ENCODE data around the gene CACNA1F. TPM values are rescaled to one million over a fixed set of nuclear protein-coding genes. Genes with fewer than 3 reads are reported as not detected.

Gene CACNA1F
- total RNA-seq, 1 experiment from 2014 or later = not detected

GRCh38 chrX:49212861-49213260 is 20.3 kb downstream of the CACNA1F start:
- TF ChIP-seq, protein P1, sequence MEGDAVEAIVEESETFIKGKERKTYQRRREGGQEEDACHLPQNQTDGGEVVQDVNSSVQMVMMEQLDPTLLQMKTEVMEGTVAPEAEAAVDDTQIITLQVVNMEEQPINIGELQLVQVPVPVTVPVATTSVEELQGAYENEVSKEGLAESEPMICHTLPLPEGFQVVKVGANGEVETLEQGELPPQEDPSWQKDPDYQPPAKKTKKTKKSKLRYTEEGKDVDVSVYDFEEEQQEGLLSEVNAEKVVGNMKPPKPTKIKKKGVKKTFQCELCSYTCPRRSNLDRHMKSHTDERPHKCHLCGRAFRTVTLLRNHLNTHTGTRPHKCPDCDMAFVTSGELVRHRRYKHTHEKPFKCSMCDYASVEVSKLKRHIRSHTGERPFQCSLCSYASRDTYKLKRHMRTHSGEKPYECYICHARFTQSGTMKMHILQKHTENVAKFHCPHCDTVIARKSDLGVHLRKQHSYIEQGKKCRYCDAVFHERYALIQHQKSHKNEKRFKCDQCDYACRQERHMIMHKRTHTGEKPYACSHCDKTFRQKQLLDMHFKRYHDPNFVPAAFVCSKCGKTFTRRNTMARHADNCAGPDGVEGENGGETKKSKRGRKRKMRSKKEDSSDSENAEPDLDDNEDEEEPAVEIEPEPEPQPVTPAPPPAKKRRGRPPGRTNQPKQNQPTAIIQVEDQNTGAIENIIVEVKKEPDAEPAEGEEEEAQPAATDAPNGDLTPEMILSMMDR (IDR thresholded peaks at IDR 0.05; ENCODE audit: unreplicated experiment) = no peak
- BruUV-seq (replicated peaks) = no TSS peak

DNA sequence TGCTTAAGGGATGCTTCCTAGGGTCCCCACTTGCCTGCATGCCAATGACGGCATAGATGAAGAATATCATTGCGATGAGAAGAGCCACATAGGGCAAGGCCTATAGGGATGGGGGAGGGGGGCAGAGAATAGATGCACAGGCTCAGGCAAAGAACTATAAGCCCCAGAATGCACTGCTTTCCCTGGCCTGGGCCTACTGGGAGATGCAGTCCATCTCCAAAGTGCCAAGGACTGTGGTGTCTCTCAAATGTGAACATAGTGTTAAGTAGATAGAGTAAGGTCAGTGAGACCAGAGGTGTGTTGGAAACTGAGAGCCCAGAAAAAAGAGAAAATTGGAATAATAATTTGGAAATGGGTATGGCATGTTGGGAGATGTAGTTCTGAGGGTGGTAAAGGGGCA is 20.9 kb downstream of the CACNA1F start:
- no peak for DNase-seq (ENCODE audit: unreplicated experiment)
- Mint-ChIP-seq H3K4me3 (ENCODE audit: unreplicated experiment) (no peak overlapping the region), H3K36me3 (ENCODE audit: insufficient read depth, unreplicated experiment) (no peaks in the 10 kb centered on the region), H3K4me1 (ENCODE audit: insufficient read depth, unreplicated experiment) (no peaks in the 10 kb centered on the region), H3K9me3 (ENCODE audit: unreplicated experiment) (peaks cover 12% of the 10 kb centered on the region), H3K27ac (ENCODE audit: low read depth, unreplicated experiment) (no peak overlapping the region), H3K27me3 (ENCODE audit: insufficient read depth, unreplicated experiment) (no peaks in the 10 kb centered on the region)
- BruUV-seq (replicated peaks) = no TSS peak
- POLR2A ChIA-PET = no interaction called here
- CTCF ChIA-PET = interaction anchor here (0.7 kb wide), 1 partner anchor 779 kb away, joined by 3 read pairs; no protein-coding TSS in a partner anchor
- TF ChIP-seq, protein P1 (IDR thresholded peaks at IDR 0.05; ENCODE audit: unreplicated experiment) = no peak
- intact Hi-C loops (cut with micrococcal nuclease) = no loop called here

More at GRCh38 chrX:49212861-49213260, 20.3 kb downstream of the CACNA1F start:
- POLR2A ChIA-PET = no interaction called here
- intact Hi-C loops (cut with micrococcal nuclease) = no loop called here
- H3K36me3 Mint-ChIP-seq (ENCODE audit: insufficient read depth, unreplicated experiment) = no peaks in the 10 kb centered on the region
- no peak overlapping the region for H3K27ac Mint-ChIP-seq (ENCODE audit: low read depth, unreplicated experiment)
- H3K4me1 Mint-ChIP-seq (ENCODE audit: insufficient read depth, unreplicated experiment) = no peaks in the 10 kb centered on the region
- peaks cover 12% of the 10 kb centered on the region for H3K9me3 Mint-ChIP-seq (ENCODE audit: unreplicated experiment)
- CTCF ChIA-PET = interaction anchor here (0.7 kb wide), 1 partner anchor 780 kb away, joined by 3 read pairs; no protein-coding TSS in a partner anchor
- no peaks in the 10 kb centered on the region for H3K27me3 Mint-ChIP-seq (ENCODE audit: insufficient read depth, unreplicated experiment)
- no peak for DNase-seq (ENCODE audit: unreplicated experiment)
- H3K4me3 Mint-ChIP-seq (ENCODE audit: unreplicated experiment) = no peak overlapping the region

DNA sequence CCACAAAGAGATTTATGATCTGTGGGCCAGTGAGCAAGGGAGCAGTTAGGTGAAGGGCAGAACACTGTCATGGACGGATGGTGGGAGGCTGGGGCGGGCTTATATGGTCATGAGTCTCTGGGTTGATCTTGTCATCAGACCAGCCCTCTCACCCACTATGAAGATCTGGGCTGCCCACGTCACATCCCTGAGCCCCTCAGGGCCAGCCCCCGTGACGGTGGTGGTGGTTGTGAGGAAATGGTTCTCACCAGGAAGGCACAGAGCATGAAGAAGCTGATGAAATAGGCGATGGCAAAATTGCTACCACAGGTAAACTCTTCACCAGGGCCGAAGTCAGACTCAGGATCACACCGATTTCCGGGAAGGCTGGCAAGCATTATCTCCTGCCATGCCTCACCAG is 22.1 kb downstream of the CACNA1F start:
- no peak for DNase-seq (ENCODE audit: unreplicated experiment)
- TF ChIP-seq, protein P1 (IDR thresholded peaks at IDR 0.05; ENCODE audit: unreplicated experiment) = no peak
- Mint-ChIP-seq H3K27me3 (ENCODE audit: insufficient read depth, unreplicated experiment) (no peaks in the 10 kb centered on the region), H3K4me3 (ENCODE audit: unreplicated experiment) (no peak overlapping the region), H3K4me1 (ENCODE audit: insufficient read depth, unreplicated experiment) (no peaks in the 10 kb centered on the region), H3K36me3 (ENCODE audit: insufficient read depth, unreplicated experiment) (no peaks in the 10 kb centered on the region), H3K9me3 (ENCODE audit: unreplicated experiment) (peaks cover 12% of the 10 kb centered on the region), H3K27ac (ENCODE audit: low read depth, unreplicated experiment) (no peak overlapping the region)
- intact Hi-C loops (cut with micrococcal nuclease) = no loop called here
- POLR2A ChIA-PET = no interaction called here
- CTCF ChIA-PET = no interaction called here
- BruUV-seq (replicated peaks) = no TSS peak

DNA sequence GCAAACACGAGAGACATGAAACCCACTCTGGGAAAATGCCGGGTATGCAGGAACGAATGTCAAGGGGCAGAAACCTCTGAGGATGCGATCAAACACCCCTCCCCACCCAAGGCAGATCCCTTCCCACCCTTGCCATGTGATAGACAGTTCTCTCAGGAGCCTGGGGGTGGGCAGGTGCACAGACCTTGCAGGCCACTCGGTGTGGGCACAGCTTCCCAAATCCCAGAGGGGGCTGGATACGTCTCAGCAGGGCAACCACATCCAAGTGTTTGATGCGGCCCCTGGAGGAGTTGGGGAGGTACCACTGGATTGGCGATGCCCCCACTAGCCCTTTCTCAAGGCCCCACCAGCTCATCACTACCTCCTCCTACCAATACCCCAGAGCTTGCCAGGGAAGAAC is 22.7 kb downstream of the CACNA1F start:
- H3K27me3 Mint-ChIP-seq (ENCODE audit: insufficient read depth, unreplicated experiment) = no peaks in the 10 kb centered on the region

More for the DNA sequence above, 22.7 kb downstream of the CACNA1F start:
- H3K4me1 Mint-ChIP-seq (ENCODE audit: insufficient read depth, unreplicated experiment) = no peaks in the 10 kb centered on the region
- H3K4me3 Mint-ChIP-seq (ENCODE audit: unreplicated experiment) = no peak overlapping the region
- peaks cover 12% of the 10 kb centered on the region for H3K9me3 Mint-ChIP-seq (ENCODE audit: unreplicated experiment)
- intact Hi-C loops (cut with micrococcal nuclease) = no loop called here
- no peak for DNase-seq (ENCODE audit: unreplicated experiment)
- TF ChIP-seq, protein P1 (IDR thresholded peaks at IDR 0.05; ENCODE audit: unreplicated experiment) = no peak
- CTCF ChIA-PET = interaction anchor here (0.6 kb wide), 1 partner anchor 127 kb away, joined by 3 read pairs; no protein-coding TSS in a partner anchor
- no peak overlapping the region for H3K27ac Mint-ChIP-seq (ENCODE audit: low read depth, unreplicated experiment)
- POLR2A ChIA-PET = no interaction called here
- no peaks in the 10 kb centered on the region for H3K36me3 Mint-ChIP-seq (ENCODE audit: insufficient read depth, unreplicated experiment)
- no TSS peak for BruUV-seq (replicated peaks)
